Ishikawa (cell line): ENCODE data around the gene NANOS2.

ENCODE experiments used
- CREB1 ChIP-seq: IDR thresholded peaks from 2 replicates; pipeline ENCODE4 v1.6.1; 2012; ENCODE audit warnings: low read depth
- FOXM1 ChIP-seq: IDR thresholded peaks from 2 replicates; pipeline ENCODE4 v1.6.1; 2012; ENCODE audit warnings: low read depth, borderline replicate concordance
- REST ChIP-seq: IDR thresholded peaks from 2 replicates; pipeline ENCODE4 v1.6.1; 2012; ENCODE audit warnings: low read depth, mild to moderate bottlenecking

- TF ChIP-seq REST, result no peak
- no peak for TF ChIP-seq FOXM1
- TF ChIP-seq CREB1, result no peak
These were observed 49.2 kb downstream of the NANOS2 start for GRCh38 chr19:45865269-45865948.
